Hypothalamus (tissue), 51 donors: Measurements from ENCODE around the gene MACROD2.
"Not testable (repeated sequence)": the region's sequence is repeated elsewhere in the genome, so short reads cannot be mapped to it uniquely, and the experiment has no call there.

Experiments
- DNase-seq, 51 donors: peaks; one replicate each; lab custom pipeline; 2025; lab: John Stamatoyannopoulos, UW

The MACROD2 gene

GRCh38 chr20:14245368-14245970 lies 250.2 kb downstream of the MACROD2 start:
- DNase-seq = no peak

GRCh38 chr20:14259689-14260088 lies 264.4 kb downstream of the MACROD2 start:
- DNase-seq = no peak

GRCh38 chr20:14260367-14260766 lies 265.1 kb downstream of the MACROD2 start:
- no peak for DNase-seq

GRCh38 chr20:14264869-14265268 lies 269.6 kb downstream of the MACROD2 start:
- DNase-seq = no peak

- no peak for DNase-seq
Observed at GRCh38 chr20:14266246-14266645, 270.9 kb downstream of the MACROD2 start.

GRCh38 chr20:14270751-14271150 lies 275.4 kb downstream of the MACROD2 start:
- DNase-seq = not testable (repeated sequence)

- DNase-seq = no peak
Observed at GRCh38 chr20:14282140-14282539, 286.8 kb downstream of the MACROD2 start.

GRCh38 chr20:14284443-14284842 lies 289.1 kb downstream of the MACROD2 start:
- DNase-seq = no peak

GRCh38 chr20:14288341-14289330 lies 293.3 kb downstream of the MACROD2 start:
- DNase-seq = no peak

- DNase-seq = no peak
Observed at GRCh38 chr20:14291502-14291901, 296.2 kb downstream of the MACROD2 start.

- no peak for DNase-seq
Observed at GRCh38 chr20:14295238-14295637, 299.9 kb downstream of the MACROD2 start.

- no peak for DNase-seq
Observed at GRCh38 chr20:14295770-14296309, 300.5 kb downstream of the MACROD2 start.

GRCh38 chr20:14299831-14300230 lies 304.5 kb downstream of the MACROD2 start:
- no peak for DNase-seq

GRCh38 chr20:14303106-14303505 lies 307.8 kb downstream of the MACROD2 start:
- DNase-seq = no peak

GRCh38 chr20:14303651-14304050 lies 308.3 kb downstream of the MACROD2 start:
- no peak for DNase-seq

GRCh38 chr20:14304472-14304871 lies 309.2 kb downstream of the MACROD2 start:
- DNase-seq = no peak

GRCh38 chr20:14307956-14308355 lies 312.6 kb downstream of the MACROD2 start:
- DNase-seq = no peak

- no peak for DNase-seq
Observed at GRCh38 chr20:14310977-14311627, 315.8 kb downstream of the MACROD2 start.

GRCh38 chr20:14312001-14312400 lies 316.7 kb downstream of the MACROD2 start:
- no peak for DNase-seq

GRCh38 chr20:14313341-14314020 lies 318.2 kb downstream of the MACROD2 start:
- DNase-seq = no peak

- no peak for DNase-seq
Observed at GRCh38 chr20:14319704-14320103, 324.4 kb downstream of the MACROD2 start.
